NCI-H1417 (cell line): ENCODE data around the gene ATP1A2.

ENCODE experiments used
- DNase-seq, 3 experiments: peaks; one replicate each; lab custom pipeline; 2025; lab: John Stamatoyannopoulos, UW

Gene ATP1A2

GRCh38 chr1:160085686-160086455 lies 29.7 kb upstream of the ATP1A2 start:
- DNase-seq = peak; percentile 27 to 82 (median 59)

- no peak for DNase-seq
Observed at GRCh38 chr1:160086456-160086892, 29.1 kb upstream of the ATP1A2 start.

- DNase-seq = no peak
Observed at GRCh38 chr1:160087118-160087662, 28.4 kb upstream of the ATP1A2 start.

- no peak for DNase-seq
Observed at GRCh38 chr1:160089883-160090282, 25.7 kb upstream of the ATP1A2 start.

- no peak for DNase-seq
Observed at GRCh38 chr1:160090760-160091159, 24.8 kb upstream of the ATP1A2 start.

GRCh38 chr1:160091666-160092223 lies 23.8 kb upstream of the ATP1A2 start:
- no peak for DNase-seq

- DNase-seq = no peak
Observed at GRCh38 chr1:160092366-160093068, 23.0 kb upstream of the ATP1A2 start.

- no peak for DNase-seq
Observed at GRCh38 chr1:160093069-160093395, 22.5 kb upstream of the ATP1A2 start.

- DNase-seq = no peak
Observed at GRCh38 chr1:160093624-160094290, 21.8 kb upstream of the ATP1A2 start.

GRCh38 chr1:160094291-160094625 lies 21.3 kb upstream of the ATP1A2 start:
- DNase-seq = no peak

GRCh38 chr1:160094806-160095205 lies 20.8 kb upstream of the ATP1A2 start:
- no peak for DNase-seq

- no peak for DNase-seq
Observed at GRCh38 chr1:160095382-160096105, 20.0 kb upstream of the ATP1A2 start.

- DNase-seq = no peak
Observed at GRCh38 chr1:160096274-160097116, 19.1 kb upstream of the ATP1A2 start.

GRCh38 chr1:160097151-160097910 lies 18.2 kb upstream of the ATP1A2 start:
- DNase-seq = peak in 1 of 3 experiments; percentile 37

- peak; percentile 91 to 99 (median 95) for DNase-seq
Observed at GRCh38 chr1:160097911-160098851, 17.4 kb upstream of the ATP1A2 start, which contains the start of gene IGSF8. Gene IGSF8 (minus strand): TSS chr1:160098619. CDS start chr1:160098472, 147 bp downstream.

GRCh38 chr1:160098852-160099561 lies 16.6 kb upstream of the ATP1A2 start:
- peak; percentile 91 to 99 (median 95) for DNase-seq

GRCh38 chr1:160099716-160100375 lies 15.7 kb upstream of the ATP1A2 start:
- no peak for DNase-seq
